HG02571 (cell line): ENCODE measurements around the gene TDRD7.

ENCODE experiments used
- ATAC-seq: cut with Tn5 transposase; IDR thresholded peaks from one replicate; pipeline ENCODE4 v1.9.1; 2021; ENCODE audit warnings: mild to moderate bottlenecking, moderate library complexity; ENCODE audit not compliant: unreplicated experiment

The TDRD7 gene

DNA sequence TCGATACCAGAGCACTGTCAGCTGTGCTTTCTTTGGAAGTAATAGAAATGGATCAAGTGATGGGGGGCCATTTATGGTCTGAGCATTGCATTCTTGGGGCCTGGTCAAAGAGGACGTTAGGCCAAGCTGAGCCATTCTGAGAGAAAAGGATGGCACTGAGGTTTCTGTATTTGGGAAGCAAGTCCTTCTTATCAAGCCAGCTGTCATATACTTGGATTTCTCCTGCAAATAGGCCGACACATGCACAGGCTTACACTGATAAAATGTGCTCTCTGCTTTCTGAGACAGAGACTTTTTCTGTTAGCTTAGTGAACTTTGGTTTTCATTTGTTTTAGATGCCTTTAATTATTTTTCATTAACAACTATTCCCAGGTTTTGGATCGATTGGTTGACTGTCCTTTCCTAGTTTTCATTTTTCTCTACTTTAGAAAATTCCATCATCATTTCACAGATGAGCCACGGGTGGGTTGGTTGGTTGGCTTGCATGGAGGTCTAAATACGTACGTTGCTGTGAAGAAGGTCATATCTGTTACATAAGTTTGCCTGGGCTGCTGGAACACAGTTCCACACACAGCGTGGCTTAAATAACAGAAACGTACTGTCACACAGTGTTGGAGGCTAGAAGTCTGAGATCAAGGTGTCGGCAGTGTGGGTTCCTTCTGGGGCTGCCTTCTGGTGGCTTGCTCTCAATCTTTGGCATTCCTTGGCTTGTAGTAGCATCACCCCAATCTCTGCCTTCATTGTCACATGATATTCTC, 109.9 kb downstream of the TDRD7 start:
- ATAC-seq: no peak

DNA sequence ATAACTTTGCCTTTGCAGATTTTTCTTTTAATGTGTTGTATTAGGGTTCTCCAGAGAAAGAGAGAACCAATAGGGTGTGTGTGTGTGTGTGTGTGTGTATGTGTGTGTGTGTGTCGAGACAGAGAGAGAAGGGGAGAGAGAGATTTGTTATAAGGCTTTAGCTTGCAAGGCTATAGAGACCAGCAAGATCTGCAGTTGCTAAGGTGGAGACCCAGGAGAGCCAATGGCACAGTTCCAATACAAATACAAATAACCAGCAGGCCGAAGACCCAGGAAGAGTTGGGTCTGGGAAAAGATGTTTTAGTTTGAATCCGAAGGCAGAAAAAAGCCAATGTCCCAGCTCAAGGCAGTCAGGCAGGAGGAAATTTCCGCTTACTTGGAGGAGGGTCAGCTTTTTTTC, 112.5 kb downstream of the TDRD7 start:
- ATAC-seq: no peak

DNA sequence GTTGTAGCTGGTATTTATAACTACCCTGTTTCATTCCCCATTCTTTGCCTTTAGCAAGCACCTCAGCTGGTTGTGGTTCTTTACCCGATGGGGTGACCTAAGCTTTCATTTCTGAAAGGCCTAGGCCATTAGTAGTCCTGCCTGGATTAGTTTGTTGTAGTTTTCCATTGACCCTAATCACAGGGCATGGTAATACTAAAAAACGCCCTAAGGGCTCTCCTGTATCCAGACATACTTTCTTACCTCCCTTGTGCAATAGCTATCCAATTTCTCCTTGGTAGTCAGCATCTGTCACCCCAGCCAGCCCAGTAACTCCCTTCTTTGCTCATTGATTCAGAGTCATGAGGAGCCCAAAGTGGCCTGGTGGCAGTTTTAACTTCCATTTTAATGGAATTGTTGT, 113.6 kb downstream of the TDRD7 start:
- no peak for ATAC-seq

- no peak for ATAC-seq
Measured at GRCh38 chr9:97526895-97527575, 115.1 kb downstream of the TDRD7 start.

DNA sequence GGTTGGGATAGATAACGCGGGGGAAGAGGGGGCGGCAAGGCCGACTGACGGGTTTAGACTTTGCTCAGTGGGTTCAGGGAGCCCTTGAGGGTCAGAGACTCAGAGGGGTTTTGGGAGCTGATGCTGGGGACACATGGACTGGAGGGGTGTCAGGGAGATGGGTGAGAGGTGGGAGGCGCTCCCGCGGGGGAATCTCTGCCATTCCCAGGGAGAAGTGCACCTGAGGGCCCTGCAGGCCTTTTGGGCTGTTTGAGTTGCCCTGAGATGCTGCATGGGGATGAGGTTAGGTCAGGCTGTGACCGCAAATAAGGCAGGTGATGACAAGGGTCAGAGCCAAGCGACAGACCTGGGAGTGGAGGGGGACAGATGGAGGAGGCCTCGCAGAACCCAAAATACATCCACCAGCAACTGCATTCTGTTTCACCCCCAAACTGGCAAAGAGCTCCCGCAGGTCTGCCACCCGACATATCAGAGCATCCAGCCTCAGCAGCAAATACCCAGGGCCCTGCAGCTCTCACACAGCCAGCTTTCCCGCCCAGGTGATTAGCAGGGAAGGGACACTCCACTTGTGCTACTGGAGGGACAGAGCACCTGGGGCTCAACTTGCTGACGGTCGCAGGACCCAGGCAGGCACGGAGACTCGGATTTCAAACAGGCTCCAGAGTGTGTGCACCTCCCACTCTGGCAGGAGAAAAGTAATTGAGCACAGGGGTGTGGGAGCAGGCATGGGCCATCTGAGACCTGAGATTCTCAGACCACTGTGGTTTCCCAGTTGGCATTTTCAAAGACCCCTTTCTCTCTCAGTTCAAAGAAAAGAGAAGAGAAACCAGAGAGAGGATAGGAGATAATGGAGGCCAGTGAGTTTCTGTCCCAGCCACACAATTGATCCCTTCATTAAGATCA, 116.0 kb downstream of the TDRD7 start:
- ATAC-seq: no peak

DNA sequence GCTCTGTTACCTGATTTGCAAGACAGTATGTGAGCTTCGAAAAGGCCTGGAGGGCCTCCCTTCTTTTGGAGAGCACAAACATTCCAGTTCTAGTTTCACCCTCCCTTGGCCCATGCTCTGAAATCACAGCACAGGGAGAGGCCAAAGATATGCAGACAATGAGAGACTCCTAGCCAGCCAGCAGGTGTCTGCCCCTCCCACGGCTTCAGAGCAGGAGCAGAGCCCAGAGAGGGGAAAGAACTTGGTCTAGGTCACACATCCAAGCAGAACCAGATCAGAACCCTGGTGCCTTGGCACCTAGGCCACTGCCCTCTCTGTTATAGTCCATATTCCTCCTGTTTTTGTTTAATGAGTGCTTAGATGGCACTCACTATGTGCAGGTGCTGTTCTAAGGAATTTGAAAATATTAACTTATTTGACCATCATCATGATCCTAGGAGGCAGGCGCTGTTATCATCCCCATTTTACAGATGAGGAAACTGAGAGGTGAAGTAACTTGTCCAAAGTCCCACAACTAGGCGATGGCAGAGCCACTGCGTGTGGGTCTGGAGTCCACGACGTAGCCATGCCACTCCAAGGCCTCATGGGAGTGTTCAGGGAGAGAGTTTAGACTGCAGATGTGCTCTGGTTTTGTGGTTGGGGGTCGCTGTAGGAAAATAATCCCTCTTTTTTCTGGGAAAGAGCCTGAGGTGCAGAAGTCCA, 116.8 kb downstream of the TDRD7 start:
- no peak for ATAC-seq

DNA sequence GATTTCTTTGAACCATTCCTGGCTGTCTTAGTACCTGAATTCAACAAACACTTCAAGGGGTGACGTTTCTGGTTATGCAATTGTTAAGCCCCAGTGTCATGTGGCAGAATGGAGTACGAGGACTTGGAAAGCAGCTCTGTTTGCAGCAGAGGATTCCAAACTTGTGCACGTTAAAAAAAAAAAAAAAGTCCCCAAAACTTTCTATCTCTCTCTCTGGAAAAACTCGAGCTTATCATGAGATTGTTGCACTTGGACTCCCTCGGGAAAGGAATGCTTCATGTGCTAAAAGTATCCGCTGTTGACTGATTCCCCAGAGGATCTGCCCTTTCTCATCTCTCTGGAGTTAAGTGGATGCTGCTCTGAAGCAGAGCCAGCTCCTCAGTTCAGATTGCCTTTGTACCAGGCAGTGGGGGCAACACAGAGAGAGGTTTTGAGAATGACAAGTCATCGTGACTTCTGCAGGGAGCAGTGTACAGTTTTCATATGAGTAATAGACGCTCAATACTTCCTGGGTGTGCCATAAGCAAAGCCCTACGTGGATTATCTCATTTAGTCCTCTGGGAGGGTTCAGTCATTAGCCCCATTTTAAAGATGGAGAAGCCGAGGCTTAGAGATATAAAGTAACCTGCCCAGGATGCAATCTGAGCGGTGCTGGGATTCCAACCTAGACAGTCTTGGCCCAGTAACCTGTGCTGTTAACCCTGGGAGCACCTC, 117.6 kb downstream of the TDRD7 start:
- peak; percentile 81 for ATAC-seq

GRCh38 chr9:97531888-97532376, 120.0 kb downstream of the TDRD7 start:
- ATAC-seq: no peak

DNA sequence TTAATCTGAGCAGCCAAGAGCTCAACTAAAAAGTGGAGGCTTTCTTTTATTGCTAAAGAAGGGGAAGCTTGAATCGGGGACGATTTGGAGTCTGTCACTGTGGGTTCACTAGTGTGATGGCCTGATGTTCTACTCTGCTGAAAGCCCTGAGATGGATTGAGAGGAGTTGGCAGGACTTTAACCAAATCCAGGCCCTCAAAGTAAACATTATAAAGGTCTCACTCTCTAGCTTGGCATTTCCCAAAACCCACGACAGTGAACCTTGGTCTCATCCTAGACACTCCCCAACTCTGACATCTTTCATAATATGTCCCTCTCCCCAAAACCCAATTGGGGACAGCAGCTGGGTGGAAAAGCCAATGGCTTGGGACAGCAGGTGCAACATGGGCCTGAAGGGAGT, 122.3 kb downstream of the TDRD7 start:
- no peak for ATAC-seq

- no peak for ATAC-seq
Measured at GRCh38 chr9:97534961-97535594, 123.2 kb downstream of the TDRD7 start.

- no peak for ATAC-seq
Measured at GRCh38 chr9:97535771-97536170, 123.9 kb downstream of the TDRD7 start.

- ATAC-seq: no peak
Measured at GRCh38 chr9:97536480-97536879, 124.6 kb downstream of the TDRD7 start.

GRCh38 chr9:97543561-97543960, 131.7 kb downstream of the TDRD7 start:
- ATAC-seq: no peak

DNA sequence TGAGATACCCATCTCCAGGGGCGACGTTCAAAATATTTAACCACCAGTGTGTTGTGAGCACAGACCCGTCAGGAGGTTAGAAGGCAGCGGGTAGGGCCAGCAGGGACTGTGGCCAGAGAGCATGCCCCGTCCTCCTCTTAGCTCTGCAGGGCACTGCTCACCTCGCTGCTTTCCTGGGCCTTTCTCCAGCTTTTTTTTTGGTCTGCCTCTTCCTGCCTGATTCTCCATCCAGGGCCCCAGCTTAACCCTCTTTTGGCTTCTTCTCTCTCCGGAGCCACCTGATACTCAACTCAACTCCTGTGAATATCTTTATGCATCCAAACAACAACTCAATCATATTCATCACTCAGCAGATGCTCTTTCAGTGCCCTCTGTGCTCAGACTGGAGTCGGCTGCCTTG, 133.6 kb downstream of the TDRD7 start:
- ATAC-seq: no peak
